ENCODE data around the gene ELP4. TPM values are rescaled to one million over a fixed set of nuclear protein-coding genes. Genes with fewer than 3 reads are reported as not detected.
A peak's percentile ranks its signal among the peaks of the same experiment; 100 is the strongest.

Gene ELP4
- total RNA-seq, 1 donor from 2014 or later, result 16.7 TPM

- no peak for DNase-seq (ENCODE audit: low read depth)
- H3K4me3 ChIP-seq (ENCODE audit: low read depth, low read length), result peak overlapping the region; percentile 55
- TF ChIP-seq CTCF (conservative IDR thresholded peaks at IDR 0.05; ENCODE audit: low read depth, low read length), result no peak
These were observed 303.1 kb downstream of the ELP4 start for GRCh38 chr11:31812383-31813381.

- H3K4me3 ChIP-seq (ENCODE audit: low read depth, low read length), result peak overlapping the region; percentile 55
- no peak for TF ChIP-seq CTCF (conservative IDR thresholded peaks at IDR 0.05; ENCODE audit: low read depth, low read length)
- no peak for DNase-seq (ENCODE audit: low read depth)
These were observed 304.0 kb downstream of the ELP4 start for GRCh38 chr11:31813391-31814175.

GRCh38 chr11:31814176-31814868 is 304.8 kb downstream of the ELP4 start:
- DNase-seq (ENCODE audit: low read depth), result no peak

DNA sequence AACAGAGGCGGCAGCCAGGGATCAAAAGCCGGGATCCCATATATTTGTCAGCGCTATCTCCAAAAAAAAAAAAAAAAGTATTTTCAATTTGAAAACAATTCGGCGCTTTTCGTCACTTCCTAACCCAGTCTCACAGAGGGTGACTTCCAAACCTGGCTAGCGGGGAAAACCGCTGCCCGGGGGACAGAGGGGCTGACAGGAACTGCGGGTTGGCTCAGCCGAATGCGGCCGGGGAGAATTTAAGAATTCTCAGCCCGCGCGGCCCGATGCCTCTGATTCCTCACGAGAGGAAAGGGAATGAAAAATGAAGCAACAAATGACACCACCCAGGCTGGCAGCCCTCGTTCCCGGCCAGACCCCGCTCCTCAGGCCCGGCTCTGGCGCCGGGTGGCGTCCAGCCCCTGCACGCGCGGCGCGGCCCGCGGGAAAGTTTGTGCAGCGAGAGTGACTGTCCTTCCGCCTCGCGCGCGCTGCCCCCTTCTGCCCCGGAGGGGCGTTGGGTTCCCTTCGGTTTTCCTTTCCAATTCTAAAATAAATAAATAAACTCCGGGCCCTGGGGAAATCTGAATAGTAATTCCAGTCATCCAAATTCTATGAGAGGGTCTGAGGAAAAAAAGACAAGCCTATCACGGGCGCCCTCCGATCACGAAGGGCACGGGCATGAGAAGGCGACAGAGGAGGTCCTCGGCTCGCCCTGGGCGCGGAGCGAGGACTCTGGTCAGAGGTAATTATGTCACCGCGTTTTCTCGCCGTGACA is 306.3 kb downstream of the ELP4 start:
- H3K4me3 ChIP-seq (ENCODE audit: low read depth, low read length), result peak overlapping the region; percentile 43
- DNase-seq (ENCODE audit: low read depth), result no peak
- TF ChIP-seq CTCF (conservative IDR thresholded peaks at IDR 0.05; ENCODE audit: low read depth, low read length), result no peak

More at GRCh38 chr11:31814176-31814868, 304.8 kb downstream of the ELP4 start:
- peak overlapping the region; percentile 55 for H3K4me3 ChIP-seq (ENCODE audit: low read depth, low read length)
- no peak for TF ChIP-seq CTCF (conservative IDR thresholded peaks at IDR 0.05; ENCODE audit: low read depth, low read length)

DNA sequence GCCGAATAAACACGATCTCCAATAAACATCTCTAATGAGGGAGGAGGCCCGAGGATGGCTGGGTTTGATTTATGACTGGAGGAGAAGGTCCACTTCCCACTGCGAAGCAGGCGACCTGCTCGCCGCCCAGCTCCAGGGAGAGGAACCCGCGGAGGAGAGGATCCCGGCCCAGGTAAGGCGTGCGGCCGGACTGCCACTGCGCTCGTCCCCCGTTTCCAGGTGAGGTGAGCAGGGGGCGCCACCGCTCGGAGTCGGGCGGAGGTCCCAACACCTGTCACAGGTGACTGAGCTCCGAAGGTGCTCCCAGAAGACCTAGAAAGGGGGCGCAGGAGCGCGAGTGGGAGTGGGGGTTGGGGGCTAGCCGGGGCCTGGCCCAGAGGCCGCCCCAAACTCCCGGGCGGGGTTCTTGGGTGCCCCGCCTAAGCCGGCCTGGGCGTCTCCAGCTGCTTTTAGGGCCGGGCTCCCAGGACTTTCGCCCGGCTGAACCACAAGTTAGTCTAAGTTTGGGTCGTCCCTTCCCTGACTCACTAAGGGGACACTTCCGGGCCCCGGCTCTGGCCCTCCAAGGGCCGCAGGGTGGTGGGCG is 307.0 kb downstream of the ELP4 start:
- no peak for TF ChIP-seq CTCF (conservative IDR thresholded peaks at IDR 0.05; ENCODE audit: low read depth, low read length)
- H3K4me3 ChIP-seq (ENCODE audit: low read depth, low read length), result peak overlapping the region; percentile 43
- DNase-seq (ENCODE audit: low read depth), result no peak

Measured in epithelial cell of proximal tubule (primary cell).